ENCODE results near the gene TIGD2.

The TIGD2 gene

DNA sequence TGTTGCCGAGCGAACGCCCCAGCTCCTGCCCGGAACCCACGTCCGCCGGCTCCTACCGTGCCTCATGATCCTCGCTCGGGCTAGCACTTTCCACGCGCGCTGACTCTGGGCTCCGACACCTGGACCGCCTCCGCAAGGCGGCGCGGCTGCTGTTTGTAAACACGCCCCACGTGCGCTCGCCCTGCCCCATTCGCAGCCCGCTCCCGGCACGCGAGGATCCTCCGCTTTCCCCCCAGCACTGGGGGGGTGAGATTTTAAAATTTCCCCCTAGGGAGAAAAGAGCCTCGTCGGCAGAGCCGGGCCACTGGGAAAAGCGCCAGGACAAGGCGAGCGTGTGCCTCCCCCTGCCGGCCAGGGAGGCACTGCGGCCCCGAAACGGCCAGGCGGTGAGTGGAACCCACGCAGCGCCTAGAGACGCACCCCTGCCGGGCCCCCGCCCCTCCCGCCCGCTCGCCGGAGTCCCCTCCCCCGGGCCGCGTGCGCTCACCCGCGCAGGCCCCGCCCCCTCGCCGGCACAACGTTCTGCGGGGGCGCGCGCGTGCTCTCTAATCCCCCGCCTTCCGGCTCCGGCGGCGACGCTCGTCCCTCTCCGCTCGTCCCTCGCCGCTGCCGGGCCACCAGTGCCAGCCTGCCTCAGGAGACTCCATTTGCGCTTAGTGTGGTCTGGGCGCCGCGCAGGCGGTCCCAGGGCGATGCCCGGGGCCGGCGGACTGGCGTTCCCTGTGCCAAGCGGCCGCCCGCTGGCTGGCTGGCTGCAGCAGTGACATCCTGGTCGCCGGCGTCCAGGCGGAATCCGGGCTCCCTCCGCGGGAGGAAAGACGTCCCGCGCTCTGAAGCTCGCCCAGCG lies at the start of gene TIGD2:
TIGD2 (plus strand) TSS at position 548 of the 847 bp plus-strand sequence. CDS start 1,442 bp downstream, outside the sequence.
- DNase-seq (ENCODE audit: low read depth in 2 of 2) = peak; percentile 68 to 90

DNA sequence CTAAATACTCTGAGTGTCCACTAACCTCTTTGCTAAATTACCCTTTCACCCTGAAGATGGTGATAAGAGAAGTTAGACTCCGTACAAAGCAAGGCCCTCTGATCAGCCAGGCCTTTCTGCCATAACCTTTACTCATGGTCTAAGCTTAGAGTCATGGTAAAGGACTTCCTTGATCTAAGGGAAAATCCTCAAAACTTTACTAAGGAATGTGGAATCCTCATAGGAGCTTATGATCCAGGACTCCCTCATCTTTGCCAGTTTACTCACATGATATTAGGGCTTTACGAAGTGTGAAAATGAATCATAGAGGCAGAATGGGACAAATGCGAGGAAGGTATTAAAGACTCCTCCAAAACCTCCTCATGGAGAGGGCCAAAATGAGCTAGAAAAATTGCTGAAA lies 46.5 kb upstream of the TIGD2 start:
- DNase-seq (ENCODE audit: low read depth in 2 of 2) = no peak

DNA sequence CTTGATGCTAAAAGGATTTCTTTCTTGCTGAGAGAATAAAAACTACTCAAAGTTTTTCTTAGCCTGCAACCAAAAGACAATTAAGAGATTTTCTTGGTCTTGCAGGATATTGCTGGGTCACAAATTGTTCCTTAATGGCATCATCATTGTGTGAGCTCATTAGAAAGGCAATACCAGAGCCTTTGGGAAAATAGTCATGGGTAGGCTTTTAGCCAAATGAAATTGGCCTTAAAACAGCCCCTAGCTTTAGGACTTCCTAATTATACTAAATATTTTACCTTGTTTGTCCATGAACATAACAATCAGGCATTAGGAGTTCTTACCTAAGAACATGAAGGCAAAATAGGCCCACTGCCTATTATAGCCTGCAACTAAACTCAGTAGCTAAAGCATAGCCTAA lies 43.9 kb upstream of the TIGD2 start:
- DNase-seq (ENCODE audit: low read depth in 2 of 2) = no peak

- DNase-seq (ENCODE audit: low read depth in 2 of 2) = no peak
These were observed 41.9 kb upstream of the TIGD2 start for GRCh38 chr4:89069481-89069880.

GRCh38 chr4:89070041-89070440 lies 41.3 kb upstream of the TIGD2 start:
- no peak for DNase-seq (ENCODE audit: low read depth in 2 of 2)

DNA sequence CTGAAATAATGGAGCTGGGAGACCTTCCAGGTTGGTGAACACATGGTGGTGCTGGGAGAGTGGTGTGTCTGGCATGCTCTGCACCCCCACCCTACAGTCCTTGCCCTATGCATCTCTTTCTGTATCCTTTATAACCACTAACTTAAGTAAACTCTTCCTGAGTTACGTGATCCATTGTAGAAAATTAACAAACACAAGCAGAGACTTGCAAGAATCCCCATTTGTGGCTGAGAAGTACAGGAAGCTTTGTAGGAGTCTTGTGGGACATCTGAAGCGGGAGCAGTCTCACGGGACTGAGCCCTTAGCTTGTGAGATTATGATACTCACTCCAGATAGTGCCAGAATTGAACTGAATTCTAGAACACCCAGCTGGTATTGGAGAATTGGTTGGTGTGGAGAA lies 40.0 kb upstream of the TIGD2 start:
- DNase-seq (ENCODE audit: low read depth in 2 of 2) = no peak

- no peak for DNase-seq (ENCODE audit: low read depth in 2 of 2)
These were observed 38.4 kb upstream of the TIGD2 start for GRCh38 chr4:89072921-89073320.

DNA sequence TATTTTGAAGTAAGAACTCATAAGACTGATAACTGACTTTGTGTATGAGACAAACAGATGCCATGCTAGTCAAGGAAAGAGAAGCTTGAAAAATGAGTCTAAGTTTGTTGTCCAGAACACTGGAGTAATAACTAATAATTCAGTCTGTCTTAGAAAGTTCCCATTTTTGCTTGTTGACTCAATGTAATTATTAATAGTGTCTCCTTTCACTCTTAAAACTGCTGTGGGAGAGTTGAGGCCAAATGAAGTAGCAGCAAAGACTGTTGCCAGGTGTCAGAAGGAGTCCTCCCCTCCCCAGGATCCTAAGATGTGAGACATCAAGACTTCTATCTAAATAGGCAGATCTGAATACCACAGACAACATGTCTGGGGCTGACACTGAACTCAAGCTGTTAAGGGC lies 33.6 kb upstream of the TIGD2 start:
- DNase-seq (ENCODE audit: low read depth in 2 of 2) = no peak

GRCh38 chr4:89078300-89078699 lies 33.0 kb upstream of the TIGD2 start:
- DNase-seq (ENCODE audit: low read depth in 2 of 2) = no peak

GRCh38 chr4:89099034-89099433 lies 12.3 kb upstream of the TIGD2 start:
- no peak for DNase-seq (ENCODE audit: low read depth in 2 of 2)

DNA sequence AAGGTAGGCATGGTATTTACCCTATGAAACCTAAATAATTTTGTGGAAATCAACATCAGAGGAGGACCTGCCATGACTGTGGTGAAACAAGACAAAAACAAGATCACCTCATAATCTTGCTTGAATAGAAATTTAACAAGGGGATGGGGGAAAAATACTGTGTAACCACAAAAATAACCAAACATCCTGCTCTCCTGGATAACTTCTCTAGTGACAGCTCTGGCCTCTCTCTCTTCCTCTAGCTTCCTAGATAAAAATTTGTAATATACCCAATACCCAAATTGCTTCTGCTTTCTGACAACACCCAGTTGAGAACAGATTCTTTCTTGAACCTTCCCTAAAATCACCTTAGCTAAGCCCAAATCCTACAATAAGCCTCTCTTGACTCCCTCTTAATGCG lies 11.9 kb upstream of the TIGD2 start:
- no peak for DNase-seq (ENCODE audit: low read depth in 2 of 2)

DNA sequence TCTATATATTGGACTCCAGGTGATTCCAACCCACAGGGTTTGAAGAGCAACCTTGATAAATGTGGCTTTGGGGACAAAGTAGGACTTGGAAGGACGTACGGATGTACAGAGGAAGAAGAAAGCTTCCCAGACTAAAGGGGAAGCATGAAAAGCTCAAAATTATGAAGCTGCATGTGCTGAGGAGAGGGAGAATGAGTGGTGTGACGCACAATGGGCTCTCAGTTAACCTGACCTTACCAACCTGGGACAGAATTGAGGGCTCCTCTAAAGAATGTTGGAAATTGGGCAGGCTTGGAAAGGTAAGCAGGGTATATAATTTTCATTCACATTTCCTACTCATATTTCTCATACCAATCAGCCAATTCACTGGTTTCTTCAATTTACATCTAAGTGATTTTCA lies 10.5 kb upstream of the TIGD2 start:
- no peak for DNase-seq (ENCODE audit: low read depth in 2 of 2)

GRCh38 chr4:89101256-89102161 lies 9.8 kb upstream of the TIGD2 start:
- DNase-seq (ENCODE audit: low read depth in 2 of 2) = no peak

DNA sequence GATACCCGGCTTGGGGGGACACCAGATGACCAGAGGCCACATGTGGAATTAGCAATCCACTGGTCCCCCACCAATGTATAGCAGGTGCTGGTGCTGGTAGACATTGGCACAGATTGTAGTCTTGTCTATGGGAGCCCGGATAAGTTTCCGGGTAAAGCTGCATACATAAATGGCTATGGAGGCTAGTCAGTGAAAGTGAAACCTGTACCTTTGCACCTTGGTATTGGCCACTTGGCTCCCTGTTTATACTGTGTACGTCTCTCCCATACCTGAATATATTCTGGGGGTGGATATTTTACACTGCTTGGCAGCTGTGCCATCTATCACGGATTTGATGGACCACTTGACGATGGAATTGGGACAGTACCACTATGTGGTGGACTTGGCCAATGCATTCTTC lies 5.6 kb upstream of the TIGD2 start:
- no peak for DNase-seq (ENCODE audit: low read depth in 2 of 2)

- DNase-seq (ENCODE audit: low read depth in 2 of 2) = no peak
These were observed 3.2 kb upstream of the TIGD2 start for GRCh38 chr4:89108091-89108490.

DNA sequence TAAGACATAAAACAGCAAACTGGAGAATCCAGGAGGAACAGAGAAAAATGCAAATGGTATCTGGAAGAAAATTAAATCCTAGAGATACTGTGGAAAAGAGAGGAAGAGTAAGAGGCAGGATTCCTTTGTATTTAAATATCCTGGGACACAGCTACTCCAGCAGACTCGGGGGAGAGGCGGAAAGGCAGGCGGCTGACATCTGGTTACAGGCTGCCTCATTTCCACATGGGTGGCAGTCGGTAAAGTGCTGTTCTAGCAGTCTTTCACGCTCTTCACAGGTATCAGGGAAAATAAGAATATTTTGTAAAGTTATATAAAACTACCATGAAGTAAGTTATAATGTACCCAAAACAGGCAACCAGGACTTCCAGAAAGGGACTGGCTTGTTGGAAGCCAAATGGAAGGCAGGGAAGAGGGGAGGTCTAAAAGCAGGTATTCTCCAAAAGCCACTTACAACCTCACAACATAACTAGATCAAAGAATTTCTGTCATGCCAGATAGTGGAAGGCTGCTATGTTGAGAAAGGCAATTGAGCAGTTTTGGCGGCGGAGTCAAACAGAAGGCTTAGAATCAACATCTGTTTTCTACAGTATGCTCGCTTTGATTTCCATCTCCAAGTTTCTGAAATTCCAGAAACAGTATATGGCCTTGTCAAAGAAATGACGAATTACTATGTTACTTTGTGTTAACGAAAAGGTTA lies 1.3 kb upstream of the TIGD2 start:
- no peak for DNase-seq (ENCODE audit: low read depth in 2 of 2)

GRCh38 chr4:89110541-89110985 lies 770 bp upstream of the TIGD2 start:
- no peak for DNase-seq (ENCODE audit: low read depth in 2 of 2)

DNA sequence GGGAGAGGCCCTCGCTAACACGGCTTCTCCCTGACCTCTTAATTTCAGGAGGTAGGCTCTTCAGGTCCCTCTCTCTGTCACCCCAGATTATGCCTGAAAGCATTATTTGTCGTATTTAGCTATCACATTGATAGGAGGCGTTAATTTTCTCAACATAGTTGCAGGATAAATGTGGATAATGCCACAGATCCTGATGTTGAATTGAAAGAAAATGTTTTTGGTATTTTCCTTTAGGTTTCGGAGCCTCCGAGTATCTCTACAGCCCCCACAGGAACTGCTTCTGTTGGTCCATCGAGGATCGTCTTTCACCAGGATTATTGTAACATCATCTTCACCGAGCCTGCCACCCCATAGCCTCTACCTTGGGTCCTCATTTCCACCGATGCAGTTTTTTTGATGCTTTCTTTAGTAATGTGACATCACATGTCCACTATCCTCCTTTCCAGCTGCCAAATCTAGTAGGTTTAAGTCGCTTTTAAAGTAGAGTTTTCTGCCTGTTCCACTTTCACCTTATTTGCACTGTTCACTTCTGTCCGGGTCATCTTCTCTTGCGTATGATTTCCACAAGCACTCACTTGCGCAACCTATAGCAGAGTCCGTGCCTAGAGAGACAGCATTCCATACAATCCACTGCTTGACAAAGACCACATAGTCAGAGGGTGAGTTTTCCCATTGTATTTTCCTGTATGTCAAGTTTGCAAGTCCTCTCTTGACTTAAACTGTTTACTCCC lies 665 bp downstream of the TIGD2 start:
- DNase-seq (ENCODE audit: low read depth in 2 of 2) = no peak

GRCh38 chr4:89113415-89113814 lies 2.1 kb downstream of the TIGD2 start:
- DNase-seq (ENCODE audit: low read depth in 2 of 2) = no peak

GRCh38 chr4:89114100-89114499 lies 2.8 kb downstream of the TIGD2 start:
- DNase-seq (ENCODE audit: low read depth in 2 of 2) = no peak

DNA sequence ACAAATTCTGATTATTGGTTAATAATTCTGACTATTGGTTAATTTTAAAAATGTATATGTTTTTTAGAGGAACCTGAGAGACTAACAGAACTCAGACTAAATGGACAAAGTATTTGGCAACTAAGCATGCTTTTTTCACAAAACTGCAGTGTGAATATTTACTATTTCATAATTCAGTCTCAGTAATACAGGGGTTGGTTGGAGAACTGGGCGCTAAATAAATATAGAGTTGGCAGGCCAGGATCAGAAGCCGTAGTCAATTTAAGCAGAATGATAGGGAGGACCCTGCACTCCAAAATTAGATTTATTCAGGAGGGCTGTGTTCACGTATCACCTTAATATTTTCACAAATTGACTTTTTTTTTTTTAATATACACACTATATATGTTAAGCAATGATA lies 5.8 kb downstream of the TIGD2 start:
- DNase-seq (ENCODE audit: low read depth in 2 of 2) = no peak
